ENCODE measurements around the gene CEP170.

CEP170 gene

DNA sequence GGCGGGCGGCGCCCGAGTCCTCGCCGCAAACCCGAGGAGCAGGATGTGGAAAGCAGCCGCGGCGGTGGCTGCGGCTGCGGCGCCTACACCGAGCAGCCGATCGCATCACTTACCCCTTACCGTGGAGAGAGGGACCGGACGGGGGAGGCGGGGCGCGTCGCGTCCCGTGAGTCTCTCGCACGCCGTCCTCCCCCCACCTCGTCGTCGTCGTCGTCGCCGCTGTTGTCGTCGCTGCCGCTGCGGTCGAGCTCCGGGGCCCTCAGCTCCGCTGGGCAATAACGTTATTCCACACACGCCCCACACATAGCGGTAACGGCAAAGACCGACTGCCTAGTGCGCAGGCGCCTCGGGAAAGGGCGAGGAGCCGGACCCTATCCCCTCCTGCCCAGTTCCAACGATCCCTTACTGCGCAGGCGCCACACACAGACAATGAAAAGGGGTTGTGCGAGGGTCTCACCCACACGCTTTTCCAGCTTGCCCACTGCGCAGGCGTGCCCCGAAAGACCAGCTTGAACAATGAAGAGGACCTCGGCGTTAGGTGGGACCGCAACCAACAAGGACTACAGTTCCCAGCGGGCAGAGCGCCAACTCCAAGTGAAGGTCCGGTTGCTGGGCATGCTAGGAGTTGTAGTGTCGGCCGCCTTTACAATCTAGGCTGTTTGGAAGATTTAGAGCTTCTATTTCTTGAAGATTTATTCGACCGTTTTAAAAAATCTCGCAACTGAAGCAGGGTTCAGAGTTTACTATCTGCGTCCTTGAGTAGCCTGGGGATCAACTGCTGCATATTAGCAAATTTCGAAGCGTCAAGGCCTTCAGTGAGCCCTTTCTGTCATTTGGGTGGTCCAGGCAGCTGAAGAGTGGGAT, at the start of gene CEP170:
Gene CEP170 (minus strand): TSS at position 355 of the 864 bp plus-strand sequence. CDS start 30,001 bp downstream, outside the sequence.
- peak; percentile 97 for DNase-seq
- in situ Hi-C loops (cut with MboI; ENCODE audit: low pct_unique_long_range_greater_than_20kb, low sequenced_read_pairs): no loop called here

DNA sequence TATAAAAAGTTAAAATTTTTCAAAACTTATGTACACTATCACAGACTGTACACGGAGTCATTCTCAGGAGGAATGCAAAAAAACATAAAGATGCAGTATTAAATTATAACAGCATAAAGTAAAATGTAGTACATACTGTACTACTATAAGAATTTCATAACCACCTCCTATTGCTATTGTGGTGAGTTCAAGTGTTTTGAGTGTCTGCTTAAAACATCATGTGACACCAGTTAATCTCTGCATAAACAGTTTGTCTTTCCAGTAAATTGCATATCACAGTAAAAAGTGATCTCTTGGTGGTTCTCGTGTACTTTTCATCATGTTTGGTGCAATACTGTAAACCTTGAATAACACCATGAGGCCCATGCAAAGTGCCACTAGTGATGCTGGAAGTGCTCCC, 46.0 kb upstream of the CEP170 start:
- no peak for DNase-seq
- in situ Hi-C loops (cut with MboI; ENCODE audit: low pct_unique_long_range_greater_than_20kb, low sequenced_read_pairs): no loop called here

DNA sequence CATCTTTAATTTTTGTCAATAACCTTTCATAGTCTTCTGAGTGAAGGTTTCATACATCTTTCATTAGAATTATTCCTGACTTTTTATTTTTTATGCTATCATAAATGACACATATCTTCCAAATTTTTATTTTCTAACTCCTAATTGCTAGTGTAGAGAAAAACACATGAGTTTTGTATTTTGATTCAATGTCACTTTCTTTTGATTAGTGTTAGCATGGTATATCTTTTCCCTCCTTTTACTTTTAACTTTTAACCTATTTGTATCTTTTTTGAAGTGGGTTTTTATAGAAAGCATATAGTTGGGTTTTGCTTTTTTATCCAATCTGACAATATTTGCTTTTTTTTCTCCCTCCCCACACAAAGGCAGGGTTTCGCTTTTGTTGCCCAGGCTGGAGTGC, 44.0 kb upstream of the CEP170 start:
- no peak for DNase-seq
- in situ Hi-C loops (cut with MboI; ENCODE audit: low pct_unique_long_range_greater_than_20kb, low sequenced_read_pairs): no loop called here

DNA sequence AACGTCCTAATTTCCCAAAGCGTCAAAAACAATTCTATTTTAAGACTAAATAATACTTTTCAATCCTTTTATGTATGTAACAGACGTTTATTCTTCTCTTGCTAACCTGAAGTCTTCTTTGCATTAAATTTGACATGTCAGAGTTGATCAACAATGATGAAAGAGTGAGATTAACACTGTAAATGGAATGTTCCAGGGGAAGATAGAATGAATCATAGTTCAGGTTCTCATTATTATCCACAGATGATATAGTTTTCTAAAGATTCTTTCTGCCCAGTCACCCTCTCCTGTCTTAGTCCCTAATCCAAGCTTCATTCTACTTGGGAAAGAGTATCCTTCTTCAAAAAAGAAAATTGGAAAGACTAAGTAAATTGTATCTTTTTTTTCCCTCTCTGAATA, 39.6 kb upstream of the CEP170 start:
- in situ Hi-C loops (cut with MboI; ENCODE audit: low pct_unique_long_range_greater_than_20kb, low sequenced_read_pairs): no loop called here
- DNase-seq: no peak

DNA sequence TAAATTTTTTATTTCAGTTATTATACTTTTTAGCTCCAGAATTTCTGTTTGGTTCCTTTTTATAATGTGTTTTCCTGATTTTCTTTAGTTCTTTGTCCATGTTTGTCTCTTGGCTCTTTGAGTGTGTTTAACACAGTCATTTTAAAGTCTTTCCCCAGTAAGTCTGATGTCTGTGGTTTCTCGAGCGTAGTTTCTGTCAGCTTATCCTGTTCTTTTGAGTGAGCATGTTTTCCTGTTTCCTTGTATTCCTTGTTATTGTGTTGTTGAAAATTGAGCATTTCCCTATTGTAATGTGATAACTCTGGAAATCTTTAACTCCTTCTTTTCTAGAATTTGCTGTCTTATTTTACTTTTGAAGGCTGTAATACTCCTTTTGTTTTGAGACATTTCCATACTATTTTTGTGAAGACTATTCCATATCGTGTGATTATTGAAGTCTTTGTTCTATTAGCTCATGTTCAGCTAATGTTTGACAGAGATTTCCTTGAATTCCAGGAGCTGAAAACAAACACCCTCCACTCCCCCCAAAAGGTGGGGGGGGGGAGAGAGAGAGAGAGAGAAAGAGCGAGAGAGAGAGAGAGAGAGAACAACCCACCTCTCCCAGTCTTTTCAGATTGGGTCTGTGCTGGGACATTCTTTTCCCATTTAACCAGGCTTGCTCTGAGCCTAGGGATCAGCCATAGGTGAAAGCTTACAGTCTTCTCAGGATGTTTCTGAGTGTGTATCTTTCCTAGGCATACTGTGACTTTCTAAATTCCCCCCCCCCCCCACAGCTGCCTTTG, 39.1 kb upstream of the CEP170 start:
- no peak for DNase-seq
- in situ Hi-C loops (cut with MboI; ENCODE audit: low pct_unique_long_range_greater_than_20kb, low sequenced_read_pairs): no loop called here

DNA sequence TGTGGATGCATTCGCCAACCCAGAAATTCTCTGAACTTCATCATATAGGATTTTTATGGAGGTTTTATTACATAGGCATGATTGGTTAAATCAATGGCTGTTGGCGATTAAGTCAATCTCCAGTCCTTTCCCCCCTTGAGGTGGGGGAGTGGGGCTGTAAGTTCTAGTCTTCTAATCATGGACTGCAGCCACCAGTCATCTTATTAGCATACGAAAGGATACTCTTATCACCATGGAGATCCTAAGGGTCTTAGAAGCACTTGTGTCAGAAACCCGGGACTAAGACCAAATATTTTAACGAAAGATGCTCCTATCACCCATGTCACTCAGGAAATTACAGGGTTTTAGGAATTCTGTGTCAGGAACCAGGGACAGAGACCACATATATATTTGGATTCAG, 37.0 kb upstream of the CEP170 start:
- in situ Hi-C loops (cut with MboI; ENCODE audit: low pct_unique_long_range_greater_than_20kb, low sequenced_read_pairs): no loop called here

DNA sequence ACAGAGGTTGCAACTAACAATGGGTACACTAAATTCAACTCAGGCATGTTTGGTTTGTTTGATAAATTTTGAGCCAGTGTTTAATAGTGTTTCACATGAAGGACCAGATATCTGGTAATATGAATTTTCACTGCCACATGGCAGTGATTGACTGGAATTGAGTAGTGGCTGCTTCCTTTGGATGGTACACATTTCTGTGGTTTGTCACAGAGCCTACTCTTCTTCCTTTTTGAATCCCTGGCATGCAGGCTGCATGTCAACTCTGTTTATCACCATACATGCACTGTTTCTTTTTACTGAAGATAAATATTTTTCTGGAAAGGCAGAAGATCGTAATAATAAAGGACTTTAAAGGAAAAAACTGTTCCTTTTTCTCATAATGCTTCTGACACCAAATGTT, 36.2 kb upstream of the CEP170 start:
- in situ Hi-C loops (cut with MboI; ENCODE audit: low pct_unique_long_range_greater_than_20kb, low sequenced_read_pairs): no loop called here
- peak; percentile 41 for DNase-seq

More for the DNA sequence above, 37.0 kb upstream of the CEP170 start:
- no peak for DNase-seq

DNA sequence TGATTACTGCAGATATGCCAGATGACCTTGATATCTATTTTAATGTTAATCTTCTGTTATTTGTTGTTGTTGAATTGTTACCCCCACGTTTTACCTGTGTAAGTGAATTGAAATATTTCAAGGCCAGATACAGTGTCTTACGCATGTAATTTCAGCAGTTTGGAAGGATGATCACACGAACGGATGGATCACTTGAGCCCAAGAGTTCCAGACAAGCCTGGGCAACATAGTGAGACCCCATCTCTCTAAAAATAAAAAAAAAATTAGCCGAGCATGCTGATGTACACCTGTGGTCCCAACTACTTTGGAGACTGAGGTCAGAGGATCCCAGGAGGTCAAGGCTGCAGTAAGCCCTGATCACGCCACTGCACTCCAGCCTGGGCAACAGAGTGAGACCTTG, 33.0 kb upstream of the CEP170 start:
- in situ Hi-C loops (cut with MboI; ENCODE audit: low pct_unique_long_range_greater_than_20kb, low sequenced_read_pairs): no loop called here
- no peak for DNase-seq

DNA sequence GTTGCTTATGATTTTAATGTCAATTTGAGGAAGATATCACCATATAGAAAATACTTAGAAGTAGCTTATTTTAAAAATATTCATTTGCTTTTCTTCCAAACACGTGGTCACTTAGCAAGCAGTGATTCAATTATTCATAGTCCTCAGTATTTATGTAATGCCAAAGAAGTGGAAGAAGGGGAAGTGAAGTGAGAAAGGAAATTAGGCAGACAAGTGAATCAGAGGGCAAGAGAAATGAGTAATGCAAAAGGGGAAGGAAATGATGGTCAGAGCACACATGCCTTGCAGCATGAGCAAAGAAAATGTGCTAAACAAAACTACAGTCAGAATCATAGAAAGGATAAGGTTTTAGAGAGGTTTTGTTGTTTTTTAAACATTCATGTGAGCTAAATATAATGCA, 32.6 kb upstream of the CEP170 start:
- in situ Hi-C loops (cut with MboI; ENCODE audit: low pct_unique_long_range_greater_than_20kb, low sequenced_read_pairs): no loop called here
- peak; percentile 94 for DNase-seq

DNA sequence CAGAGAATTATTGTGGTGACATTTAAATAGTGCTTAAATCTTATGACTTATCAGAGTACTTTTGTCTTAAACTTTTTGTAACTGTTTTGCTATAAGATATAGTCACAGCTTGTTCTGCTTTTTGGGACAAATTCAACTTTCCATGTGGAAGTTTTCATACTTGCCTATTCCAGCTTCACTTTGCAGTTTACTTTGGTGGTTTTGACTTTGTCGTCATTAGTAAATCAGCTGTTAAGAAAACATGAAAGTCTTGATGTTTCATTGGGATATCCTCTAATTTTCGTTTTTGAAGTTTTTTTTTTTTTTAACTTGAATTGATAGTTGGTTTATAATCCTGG, 32.0 kb upstream of the CEP170 start:
- in situ Hi-C loops (cut with MboI; ENCODE audit: low pct_unique_long_range_greater_than_20kb, low sequenced_read_pairs): no loop called here
- DNase-seq: no peak

DNA sequence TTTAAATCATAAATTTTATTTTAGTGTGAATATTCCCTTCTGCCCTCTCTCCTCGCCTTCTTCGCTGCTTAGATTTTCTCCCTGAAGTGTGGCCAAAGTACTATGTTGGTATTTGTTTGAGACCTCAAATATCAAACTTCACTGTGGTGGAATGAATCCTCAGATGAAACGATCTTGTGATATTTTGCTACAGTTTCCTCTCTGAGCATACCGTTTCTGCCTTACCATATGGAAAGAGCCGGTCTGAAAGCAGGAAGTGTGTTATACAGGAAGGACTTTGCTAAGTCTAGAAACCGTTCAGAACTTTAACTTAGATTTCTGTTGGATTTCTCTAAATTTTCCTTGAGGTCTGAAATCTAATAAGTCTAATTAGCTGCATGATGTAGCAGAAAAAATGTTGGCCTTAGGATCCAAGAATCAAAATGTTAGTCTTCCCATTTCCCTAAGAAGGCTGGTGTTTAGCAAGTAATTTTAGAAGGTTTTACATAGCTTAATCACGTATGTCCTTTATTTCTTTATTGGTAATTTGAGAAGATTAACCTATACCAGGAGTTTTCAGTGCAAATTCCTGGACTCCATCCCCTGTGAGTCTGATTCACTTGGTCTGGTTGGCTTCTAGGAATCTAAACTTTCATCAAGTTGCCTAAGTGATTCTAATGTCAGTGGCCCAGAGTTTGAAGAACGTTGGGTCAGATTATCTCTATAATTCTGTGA, 31.5 kb upstream of the CEP170 start:
- peak; percentile 41 for DNase-seq
- in situ Hi-C loops (cut with MboI; ENCODE audit: low pct_unique_long_range_greater_than_20kb, low sequenced_read_pairs): no loop called here

DNA sequence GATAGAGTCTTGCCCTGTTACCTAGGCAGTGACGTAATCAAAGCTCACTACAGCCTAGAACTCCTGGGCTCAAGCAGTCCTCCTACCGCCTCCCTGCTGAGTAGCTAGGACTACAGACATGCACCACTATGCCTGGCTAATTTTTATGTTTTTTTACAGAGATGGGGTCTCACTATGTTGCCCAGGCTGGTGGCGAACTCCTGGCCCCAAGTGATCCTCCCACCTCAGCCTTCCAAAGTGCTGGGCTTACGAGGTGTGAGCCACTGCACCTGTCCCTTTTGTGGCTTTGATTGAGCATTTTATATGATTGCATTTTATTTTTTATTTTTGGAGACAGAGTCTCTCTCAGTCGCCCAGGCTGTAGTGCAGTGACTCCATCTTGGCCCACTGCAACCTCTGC, 26.6 kb upstream of the CEP170 start:
- no peak for DNase-seq
- in situ Hi-C loops (cut with MboI; ENCODE audit: low pct_unique_long_range_greater_than_20kb, low sequenced_read_pairs): no loop called here

DNA sequence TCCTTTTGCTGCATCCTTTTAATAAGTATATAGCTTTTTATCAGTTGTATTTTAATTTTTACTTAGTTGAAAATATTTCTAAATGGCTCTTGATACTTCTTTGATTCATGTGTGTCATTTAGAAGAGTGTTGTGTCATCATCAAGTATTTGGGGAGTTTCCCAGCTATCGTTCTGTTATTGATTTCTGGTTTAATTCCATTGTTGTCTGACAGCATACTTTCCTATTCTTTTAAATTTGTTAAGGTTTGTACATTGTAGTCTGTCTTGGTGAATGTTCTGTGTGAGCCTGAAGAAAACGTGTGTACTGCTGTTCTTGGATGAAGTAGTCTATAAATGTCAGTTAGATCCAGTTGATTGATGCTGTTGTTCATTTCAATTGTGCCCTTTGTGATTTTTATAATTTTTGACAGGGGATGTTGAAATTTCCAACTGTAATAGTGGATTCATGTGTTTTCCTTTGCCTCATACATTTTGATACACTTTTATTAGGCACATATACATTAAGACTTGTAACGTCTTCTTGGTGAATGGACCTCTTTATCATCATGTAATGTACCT, 25.6 kb upstream of the CEP170 start:
- DNase-seq: no peak
- in situ Hi-C loops (cut with MboI; ENCODE audit: low pct_unique_long_range_greater_than_20kb, low sequenced_read_pairs): no loop called here

DNA sequence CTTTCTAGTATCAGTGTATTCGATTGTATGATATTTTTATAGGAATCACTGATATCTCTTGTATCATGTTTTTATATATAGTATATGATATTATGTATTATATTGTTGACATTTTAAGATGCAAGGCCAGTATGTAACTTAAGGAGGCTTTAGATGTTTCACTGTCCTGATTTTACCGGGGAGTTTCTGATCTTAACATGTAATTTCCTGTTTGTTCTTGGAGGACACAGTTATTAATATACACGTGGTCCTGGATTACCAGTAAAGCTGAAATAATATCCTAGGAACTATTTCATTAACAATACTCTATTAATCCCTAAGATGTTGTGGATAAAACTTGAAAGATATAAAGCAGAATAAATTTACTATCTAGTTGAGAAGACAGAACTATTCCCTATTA, 20.2 kb upstream of the CEP170 start:
- no peak for DNase-seq
- in situ Hi-C loops (cut with MboI; ENCODE audit: low pct_unique_long_range_greater_than_20kb, low sequenced_read_pairs): no loop called here

DNA sequence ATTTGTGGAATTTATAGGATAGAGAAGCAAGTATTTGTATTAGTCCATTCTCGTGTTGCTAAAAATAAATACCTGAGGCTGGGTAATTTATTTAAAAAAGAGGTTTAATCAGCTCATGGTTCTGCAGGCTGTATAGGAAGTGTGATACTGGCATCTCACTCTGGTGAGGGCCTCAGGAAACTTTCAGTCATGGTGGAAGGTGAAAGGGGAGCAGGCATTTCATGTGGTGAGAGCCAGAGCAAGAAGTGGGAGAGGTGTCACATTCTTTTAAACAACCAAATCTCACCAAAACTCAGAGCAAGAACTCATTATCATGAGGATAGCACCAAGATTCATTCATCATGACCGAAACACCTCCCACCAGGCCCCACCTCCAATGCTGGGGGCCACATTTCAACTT, 18.9 kb upstream of the CEP170 start:
- in situ Hi-C loops (cut with MboI; ENCODE audit: low pct_unique_long_range_greater_than_20kb, low sequenced_read_pairs): no loop called here

DNA sequence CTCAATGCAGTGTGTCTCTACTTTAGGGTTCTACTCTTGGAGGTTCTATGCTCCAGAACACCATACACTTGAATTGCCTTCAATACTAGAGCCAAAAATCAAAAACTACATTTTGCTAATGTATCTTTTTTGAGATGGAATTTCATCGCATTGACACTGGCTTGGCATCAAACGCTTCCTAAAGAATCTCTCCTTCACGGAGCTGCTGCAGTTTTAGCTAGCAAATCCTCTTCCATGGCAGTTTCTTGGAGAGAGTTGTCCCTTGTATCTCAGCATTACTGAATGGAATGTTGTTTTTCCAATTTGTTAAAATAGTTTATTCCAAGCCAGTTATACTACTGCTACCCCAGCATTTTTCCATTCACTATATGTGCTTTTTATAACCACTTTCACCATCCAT, 18.4 kb upstream of the CEP170 start:
- no peak for DNase-seq
- in situ Hi-C loops (cut with MboI; ENCODE audit: low pct_unique_long_range_greater_than_20kb, low sequenced_read_pairs): no loop called here

More for the DNA sequence above, 18.9 kb upstream of the CEP170 start:
- DNase-seq: no peak

DNA sequence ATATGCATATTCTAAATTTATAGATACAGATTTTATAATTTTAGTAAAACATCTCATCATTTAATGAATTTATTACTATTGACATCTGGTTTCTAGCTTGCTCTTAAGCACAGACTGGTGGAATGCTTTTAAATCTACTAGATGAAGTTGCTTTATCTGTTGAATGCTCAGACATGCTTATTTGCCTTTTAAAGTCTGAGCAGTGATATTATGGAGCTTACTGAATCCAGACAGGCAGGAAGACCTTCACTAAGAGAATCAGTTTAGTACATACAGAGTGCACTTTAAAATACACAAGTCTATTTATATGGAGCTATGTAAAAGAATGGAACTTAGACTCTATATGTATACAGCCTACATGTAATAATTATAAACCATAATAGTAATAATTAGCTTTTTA, 17.3 kb upstream of the CEP170 start:
- in situ Hi-C loops (cut with MboI; ENCODE audit: low pct_unique_long_range_greater_than_20kb, low sequenced_read_pairs): no loop called here
- DNase-seq: no peak

DNA sequence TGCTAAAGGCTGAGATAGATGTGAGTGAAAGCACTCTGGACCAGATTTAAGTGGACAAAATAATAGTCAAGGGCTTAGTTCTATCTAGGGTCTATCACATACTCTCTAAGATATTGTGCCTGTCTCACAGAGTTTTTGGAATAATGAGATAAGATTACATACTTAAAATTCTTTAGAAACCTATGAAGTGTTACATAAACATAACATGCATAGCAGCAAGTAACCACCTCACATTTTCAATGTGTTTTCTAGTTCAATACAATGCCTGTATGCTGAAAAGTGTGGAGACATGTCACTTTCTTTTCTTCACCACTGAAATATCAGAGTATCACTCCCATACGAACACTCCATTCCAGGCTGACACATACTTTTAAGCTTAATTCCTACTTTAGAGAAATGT, 16.9 kb upstream of the CEP170 start:
- in situ Hi-C loops (cut with MboI; ENCODE audit: low pct_unique_long_range_greater_than_20kb, low sequenced_read_pairs): no loop called here
- DNase-seq: no peak

DNA sequence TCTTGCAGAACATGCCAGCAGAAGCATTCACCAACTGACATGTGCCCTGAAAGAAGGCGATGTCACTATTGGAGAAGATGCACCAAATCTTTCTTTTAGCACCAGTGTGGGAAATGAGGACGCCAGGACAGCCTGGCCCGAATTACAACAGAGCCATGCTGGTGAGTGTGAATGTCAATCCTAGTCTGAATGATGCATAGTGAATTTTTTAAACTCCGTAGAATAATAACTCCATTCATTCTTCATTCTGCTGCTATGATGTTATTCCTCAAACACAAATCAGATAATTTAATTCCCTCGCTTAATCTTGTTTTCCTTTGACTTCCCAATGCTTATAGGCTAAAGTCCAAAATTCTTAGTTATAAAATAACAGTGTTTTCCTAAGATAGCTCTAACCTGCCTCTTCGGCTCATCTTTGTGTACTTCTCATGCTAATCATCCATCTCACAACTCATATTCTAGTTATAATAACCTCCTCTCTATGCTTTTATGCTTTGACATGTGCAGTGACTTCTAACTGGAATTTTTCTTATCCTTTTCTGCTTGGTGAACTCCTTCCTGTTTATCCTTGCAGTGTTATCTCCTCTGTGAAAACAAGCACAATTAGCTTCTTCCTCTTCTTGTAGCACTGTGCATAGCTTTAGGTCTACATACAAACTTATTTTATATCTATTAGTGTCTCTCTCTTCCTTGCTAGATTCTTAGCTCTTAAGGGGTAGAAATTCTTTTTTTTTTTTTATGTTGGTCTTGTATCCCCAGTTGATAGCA, 15.2 kb upstream of the CEP170 start:
- DNase-seq: no peak
- in situ Hi-C loops (cut with MboI; ENCODE audit: low pct_unique_long_range_greater_than_20kb, low sequenced_read_pairs): no loop called here
